HepG2 (cell line): ENCODE data around the gene OSBPL3. TPM values are rescaled to one million over a fixed set of nuclear protein-coding genes. Genes with fewer than 3 reads are reported as not detected.

Experiments
- ATF6 ChIP-seq: sonication (generic); formaldehyde crosslinking; conservative IDR thresholded peaks from 2 replicates; pipeline ENCODE4 v1.4.0; 2020; ENCODE audit warnings: missing genetic modification reagents
- BRD4 ChIP-seq: sonication (generic); formaldehyde crosslinking; IDR thresholded peaks from 2 replicates; pipeline ENCODE4 v1.4.0; 2020; ENCODE audit warnings: missing genetic modification reagents
- CREB1 ChIP-seq, 2 experiments: fragments of 450-650 bp in 1 of 2; IDR thresholded peaks; 2 replicates each; pipeline ENCODE4 v1.6.1; 2016 to 2017; ENCODE audit warnings: control low read depth in 1 of 2, mild to moderate bottlenecking in 1 of 2, missing compliant biosample characterization in 1 of 2, missing genetic modification characterization in 1 of 2
- CREB3 ChIP-seq: sonication (generic); formaldehyde crosslinking; IDR thresholded peaks from 2 replicates; pipeline ENCODE4 v1.5.0; 2020; ENCODE audit warnings: missing genetic modification reagents
- FOXK2 ChIP-seq: fragments of 450-650 bp; IDR thresholded peaks from 2 replicates; pipeline ENCODE4 v1.6.1; 2016
- HHEX ChIP-seq: IDR thresholded peaks from 2 replicates; pipeline ENCODE4 v1.6.1; 2016; ENCODE audit warnings: control low read depth
- HNF4A ChIP-seq: sonication (generic); formaldehyde crosslinking; IDR thresholded peaks from 2 replicates; pipeline ENCODE4 v1.4.0; 2020; ENCODE audit warnings: missing genetic modification reagents
- KLF6 ChIP-seq: IDR thresholded peaks from 2 replicates; pipeline ENCODE4 v1.8.0; 2016; ENCODE audit warnings: missing biosample characterization, missing genetic modification reagents
- KMT2B ChIP-seq: IDR thresholded peaks from 2 replicates; pipeline ENCODE4 v1.6.1; 2016; ENCODE audit warnings: missing genetic modification reagents, missing compliant biosample characterization
- MTF2 ChIP-seq: sonication (generic); formaldehyde crosslinking; IDR thresholded peaks from 2 replicates; pipeline ENCODE4 v1.5.0; 2020; ENCODE audit warnings: missing genetic modification reagents, borderline replicate concordance
- MYPOP ChIP-seq: sonication (generic); formaldehyde crosslinking; IDR thresholded peaks from 2 replicates; pipeline ENCODE4 v1.8.1; 2023; ENCODE audit warnings: mild to moderate bottlenecking, moderate library complexity, missing genetic modification reagents
- NFKB2 ChIP-seq: sonication (generic); formaldehyde crosslinking; IDR thresholded peaks from 2 replicates; pipeline ENCODE4 v1.4.0; 2020; ENCODE audit warnings: missing genetic modification reagents, borderline replicate concordance
- NFRKB ChIP-seq: fragments of 450-650 bp; IDR thresholded peaks from 2 replicates; pipeline ENCODE4 v1.6.1; 2017
- RFX3 ChIP-seq: IDR thresholded peaks from 2 replicates; pipeline ENCODE4 v1.6.1; 2016; ENCODE audit warnings: missing biosample characterization, missing genetic modification reagents
- RNF2 ChIP-seq: fragments of 450-650 bp; conservative IDR thresholded peaks from 2 replicates; pipeline ENCODE4 v1.6.1; 2016; ENCODE audit warnings: low read depth
- TCF7L2 ChIP-seq: IDR thresholded peaks from 2 replicates; pipeline ENCODE4 v1.6.1; 2011; ENCODE audit warnings: mild to moderate bottlenecking, low read depth, low read length, moderate library complexity
- TFAP4 ChIP-seq: sonication (generic); IDR thresholded peaks from 2 replicates; pipeline ENCODE4 v1.6.1; 2016; ENCODE audit warnings: low read depth, borderline replicate concordance
- TGIF2 ChIP-seq: IDR thresholded peaks from 2 replicates; pipeline ENCODE4 v1.6.1; 2016; ENCODE audit warnings: control low read depth, missing compliant biosample characterization
- ZBTB1 ChIP-seq: sonication (generic); formaldehyde crosslinking; IDR thresholded peaks from 2 replicates; pipeline ENCODE4 v1.4.0; 2020; ENCODE audit warnings: missing genetic modification reagents, borderline replicate concordance
- ZBTB3 ChIP-seq: sonication (generic); formaldehyde crosslinking; IDR thresholded peaks from 2 replicates; pipeline ENCODE4 v1.4.0; 2020; ENCODE audit warnings: low read depth, mild to moderate bottlenecking, moderate library complexity, missing genetic modification reagents, borderline replicate concordance
- ZKSCAN8 ChIP-seq: IDR thresholded peaks from 2 replicates; pipeline ENCODE4 v1.6.1; 2016; ENCODE audit warnings: borderline replicate concordance, missing genetic modification reagents, missing compliant biosample characterization
- ZNF10 ChIP-seq: sonication (generic); formaldehyde crosslinking; IDR thresholded peaks from 2 replicates; pipeline ENCODE4 v1.4.0; 2020; ENCODE audit warnings: mild to moderate bottlenecking, low read depth, missing genetic modification reagents, borderline replicate concordance
- ZNF280B ChIP-seq: sonication (generic); formaldehyde crosslinking; IDR thresholded peaks from 2 replicates; pipeline ENCODE4 v1.5.0; 2020; ENCODE audit warnings: missing genetic modification reagents, mild to moderate bottlenecking, borderline replicate concordance
- ZNF558 ChIP-seq: sonication (generic); formaldehyde crosslinking; IDR thresholded peaks from 2 replicates; pipeline ENCODE4 v1.9.0; 2022; ENCODE audit warnings: mild to moderate bottlenecking, missing genetic modification reagents, borderline replicate concordance
- ZNF616 ChIP-seq: sonication (generic); formaldehyde crosslinking; IDR thresholded peaks from 2 replicates; pipeline ENCODE4 v1.5.0; 2020; ENCODE audit warnings: low read depth, mild to moderate bottlenecking, missing genetic modification reagents
- ZSCAN29 ChIP-seq: sonication (generic); formaldehyde crosslinking; conservative IDR thresholded peaks from 2 replicates; pipeline ENCODE4 v1.4.0; 2020; ENCODE audit warnings: mild to moderate bottlenecking, missing genetic modification reagents
- polyA plus RNA-seq, 8 experiments: library from polyadenylated mRNA; depleted of rRNA in 3 of 8; stranded (reverse) in 7 of 8; unstranded in 1 of 8; fragments of >200 nt; fragmentation: Illumina TruSeq in 4 of 8; extraction: Trizol in 4 of 8; gene quantifications; 2 replicates each; pipeline versions ENCODE4 v1.2.1 to v1.2.3, GENCODE V29; 2011 to 2016; ENCODE audit warnings: low read depth in 4 of 8, missing spikeins in 1 of 8, mixed read lengths in 1 of 8; ENCODE audit not compliant: insufficient read depth in 1 of 8
- total RNA-seq, 5 experiments: library from RNA; depleted of rRNA; stranded (reverse); fragments of >200 nt; fragmentation: Illumina TruSeq; extraction: Trizol; gene quantifications; 2 replicates each; pipeline ENCODE4 v1.2.3, GENCODE V29; 2016; ENCODE audit warnings: low read depth in 1 of 5

OSBPL3 gene
- total and polyA plus RNA-seq, 2 of the 13 experiments (the other 11 are each of a cell fraction or from before 2014, with no cell fraction given): 8.8 to 28.9 TPM

- TF ChIP-seq CREB1 (IDR thresholded peaks at IDR 0.05) (no peak), CREB1 (CRISPR knock-in tag; IDR thresholded peaks at IDR 0.05) (no peak), RFX3 (CRISPR knock-in tag) (no peak), TFAP4 (no peak), ZNF558 (CRISPR knock-in tag) (peak; percentile 66; the same call in 1 of the 2 replicates), HHEX (CRISPR knock-in tag) (no peak), NFRKB (no peak), ATF6 (CRISPR knock-in tag) (no peak), ZNF280B (CRISPR knock-in tag) (0 out of 2 replicates have a peak, but pooled peaks have one; percentile 11), TGIF2 (no peak), ZNF616 (CRISPR knock-in tag) (no peak), MTF2 (CRISPR knock-in tag) (no peak), ZKSCAN8 (CRISPR knock-in tag) (no peak), FOXK2 (no peak), HNF4A (CRISPR knock-in tag) (no peak), NFKB2 (peak; percentile 62; the same call in 1 of the 2 replicates), CREB3 (CRISPR knock-in tag) (no peak), MYPOP (CRISPR knock-in tag) (peak; percentile 95), BRD4 (CRISPR knock-in tag) (no peak; the same call in 1 of the 2 replicates), RNF2 (no peak; the same call in 1 of the 2 replicates), KLF6 (CRISPR knock-in tag) (0 out of 2 replicates have a peak, but pooled peaks have one; percentile 17), ZNF10 (no peak), ZBTB3 (CRISPR knock-in tag) (no peak), TCF7L2 (no peak), ZSCAN29 (no peak), KMT2B (CRISPR knock-in tag) (peak; percentile 47; the same call in 1 of the 2 replicates), ZBTB1 (CRISPR knock-in tag) (no peak)
These were observed 512 bp downstream of the OSBPL3 start (continued) for GRCh38 chr7:24979470-24979862.
